ENCODE results near the gene CLMN.

CLMN gene

GRCh38 chr14:95137804-95138167, 181.9 kb downstream of the CLMN start:
- DNase-seq (ENCODE audit: low read depth in 2 of 2), result no peak

- DNase-seq (ENCODE audit: low read depth in 2 of 2), result no peak
Measured at GRCh38 chr14:95137164-95137803, 182.4 kb downstream of the CLMN start.

- DNase-seq (ENCODE audit: low read depth in 2 of 2), result no peak
Measured at GRCh38 chr14:95136631-95137030, 183.1 kb downstream of the CLMN start.

- no peak for DNase-seq (ENCODE audit: low read depth in 2 of 2)
Measured at GRCh38 chr14:95134304-95134933, 185.3 kb downstream of the CLMN start.

GRCh38 chr14:95133282-95133681, 186.4 kb downstream of the CLMN start:
- no peak for DNase-seq (ENCODE audit: low read depth in 2 of 2)

- DNase-seq (ENCODE audit: low read depth in 2 of 2), result no peak
Measured at GRCh38 chr14:95132760-95133159, 186.9 kb downstream of the CLMN start.
